ENCODE measurements around the gene MAGEA1.
"Not testable (repeated sequence)": the region's sequence is repeated elsewhere in the genome, so short reads cannot be mapped to it uniquely, and the experiment has no call there.

MAGEA1 gene, protein sequence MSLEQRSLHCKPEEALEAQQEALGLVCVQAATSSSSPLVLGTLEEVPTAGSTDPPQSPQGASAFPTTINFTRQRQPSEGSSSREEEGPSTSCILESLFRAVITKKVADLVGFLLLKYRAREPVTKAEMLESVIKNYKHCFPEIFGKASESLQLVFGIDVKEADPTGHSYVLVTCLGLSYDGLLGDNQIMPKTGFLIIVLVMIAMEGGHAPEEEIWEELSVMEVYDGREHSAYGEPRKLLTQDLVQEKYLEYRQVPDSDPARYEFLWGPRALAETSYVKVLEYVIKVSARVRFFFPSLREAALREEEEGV

DNA sequence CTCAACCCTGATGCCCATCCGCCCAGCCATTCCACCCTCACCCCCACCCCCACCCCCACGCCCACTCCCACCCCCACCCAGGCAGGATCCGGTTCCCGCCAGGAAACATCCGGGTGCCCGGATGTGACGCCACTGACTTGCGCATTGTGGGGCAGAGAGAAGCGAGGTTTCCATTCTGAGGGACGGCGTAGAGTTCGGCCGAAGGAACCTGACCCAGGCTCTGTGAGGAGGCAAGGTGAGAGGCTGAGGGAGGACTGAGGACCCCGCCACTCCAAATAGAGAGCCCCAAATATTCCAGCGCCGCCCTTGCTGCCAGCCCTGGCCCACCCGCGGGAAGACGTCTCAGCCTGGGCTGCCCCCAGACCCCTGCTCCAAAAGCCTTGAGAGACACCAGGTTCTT, at the start of gene MAGEA1:
TSS of gene MAGEA1 (plus strand) at position 154 of the 400 bp plus-strand sequence. CDS start 3,106 bp downstream, outside the sequence.
- no peak for DNase-seq

DNA sequence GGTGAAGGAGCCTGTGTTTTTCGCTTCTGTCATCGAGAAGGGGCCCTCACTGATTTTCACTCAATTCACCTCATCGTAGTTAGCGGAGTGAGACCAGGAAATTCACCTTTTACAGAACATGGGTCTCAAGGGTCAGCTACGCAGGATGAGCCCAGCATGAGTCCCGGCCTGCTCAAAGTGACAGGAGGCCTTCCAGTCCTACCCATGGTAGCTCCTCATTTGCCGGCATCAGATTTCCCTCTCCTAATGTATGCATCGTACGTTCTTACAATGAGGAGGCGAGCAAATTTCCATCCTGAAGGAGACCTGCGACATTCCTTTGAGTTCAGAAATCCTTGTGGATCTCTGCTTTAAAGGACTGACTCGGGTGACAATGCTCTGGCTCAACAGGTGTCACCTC, 46.2 kb upstream of the MAGEA1 start:
- DNase-seq: not testable (repeated sequence)

DNA sequence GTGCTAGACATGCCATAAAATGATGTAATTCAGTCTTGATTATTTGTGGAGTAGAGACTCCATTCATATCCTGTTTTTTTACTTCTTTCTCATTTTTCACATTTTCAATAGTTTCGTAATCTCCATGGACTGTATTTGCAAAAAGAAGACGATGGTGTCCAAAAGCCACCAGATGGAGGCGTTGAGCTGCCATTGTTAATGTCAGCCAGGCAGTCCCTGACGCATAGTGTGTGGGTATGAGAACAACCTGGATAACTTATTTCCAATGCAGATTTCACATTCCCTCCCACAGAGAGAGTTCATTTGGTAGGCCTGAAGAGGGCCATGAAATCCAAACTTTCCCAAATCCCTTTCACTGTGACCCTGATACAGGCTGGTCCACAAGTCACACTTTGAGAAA, 40.0 kb upstream of the MAGEA1 start:
- not testable (repeated sequence) for DNase-seq

DNA sequence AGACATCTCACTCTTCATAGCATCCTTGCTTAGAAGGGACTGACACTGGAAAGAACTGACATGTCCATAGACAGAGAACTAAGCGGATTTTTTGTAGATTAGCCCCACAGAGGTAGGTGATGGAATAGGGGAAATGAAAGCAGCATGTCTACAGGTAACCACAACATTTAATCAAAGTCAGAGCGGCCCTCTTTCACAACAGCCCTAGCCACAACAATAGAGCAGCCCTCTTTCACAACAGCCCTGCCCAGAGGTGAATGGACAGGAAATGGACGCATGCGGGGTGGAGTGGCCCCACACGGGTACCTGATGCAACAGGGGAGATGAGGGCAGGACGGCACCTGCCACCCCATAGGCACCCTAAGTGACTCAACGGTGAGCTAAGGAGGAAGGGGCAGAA, 32.8 kb upstream of the MAGEA1 start:
- not testable (repeated sequence) for DNase-seq

DNA sequence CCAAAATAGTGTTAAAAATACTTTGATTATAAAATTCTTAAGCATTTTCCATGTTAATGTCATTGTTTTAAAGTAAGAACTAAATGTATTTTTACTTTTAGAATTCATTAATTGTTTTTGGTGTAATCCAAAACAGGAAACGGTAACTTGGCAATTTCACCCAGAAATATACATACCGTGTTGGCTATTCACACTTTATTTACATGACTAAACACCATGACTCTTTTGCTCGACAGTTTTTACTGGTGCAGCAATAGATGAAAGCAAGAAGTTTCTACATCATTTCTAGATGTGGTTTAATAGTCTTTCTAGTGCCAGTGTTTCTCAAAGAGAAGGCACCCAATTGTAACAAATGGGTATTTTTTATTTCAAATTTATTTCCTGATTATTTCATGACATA, 25.6 kb upstream of the MAGEA1 start:
- DNase-seq: no peak

DNA sequence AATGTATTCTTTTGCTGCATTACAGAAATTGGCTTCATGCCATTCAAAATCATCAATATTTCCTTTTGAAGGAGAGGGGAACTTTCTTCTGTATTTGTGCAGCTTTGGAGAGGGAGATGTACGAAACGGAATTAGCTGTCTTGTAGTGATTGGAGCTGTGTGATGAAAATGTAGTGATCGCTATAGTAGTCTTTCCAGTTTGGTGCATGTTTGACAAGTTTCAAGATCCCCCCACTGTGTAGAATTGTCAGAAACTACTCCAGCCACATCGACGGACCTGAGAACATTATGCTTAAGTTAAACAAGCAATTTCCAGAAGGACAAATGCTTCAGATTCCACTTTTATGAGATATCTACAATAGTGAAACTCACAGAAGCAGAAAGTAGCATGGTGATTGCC, 21.6 kb upstream of the MAGEA1 start:
- no peak for DNase-seq

DNA sequence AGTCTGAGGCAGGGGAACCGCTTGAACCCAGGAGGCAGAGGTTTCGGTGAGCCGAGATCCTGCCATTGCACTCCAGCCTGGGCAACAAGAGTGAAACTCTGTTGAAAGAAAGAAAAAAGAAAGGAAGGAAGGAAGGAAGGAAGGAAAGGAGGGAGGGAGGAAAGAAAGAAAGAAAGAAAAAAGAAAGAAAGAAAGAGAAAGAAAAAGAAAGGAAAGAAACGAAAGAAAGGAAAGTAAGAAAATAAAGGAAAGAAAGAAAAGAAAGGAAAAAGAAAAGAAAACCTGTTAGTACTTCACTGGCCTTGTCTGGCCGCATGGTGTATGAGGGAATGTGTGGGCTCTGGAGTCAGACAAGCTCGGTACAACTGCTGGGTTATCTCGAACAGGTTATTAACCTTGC, 20.8 kb upstream of the MAGEA1 start:
- no peak for DNase-seq

DNA sequence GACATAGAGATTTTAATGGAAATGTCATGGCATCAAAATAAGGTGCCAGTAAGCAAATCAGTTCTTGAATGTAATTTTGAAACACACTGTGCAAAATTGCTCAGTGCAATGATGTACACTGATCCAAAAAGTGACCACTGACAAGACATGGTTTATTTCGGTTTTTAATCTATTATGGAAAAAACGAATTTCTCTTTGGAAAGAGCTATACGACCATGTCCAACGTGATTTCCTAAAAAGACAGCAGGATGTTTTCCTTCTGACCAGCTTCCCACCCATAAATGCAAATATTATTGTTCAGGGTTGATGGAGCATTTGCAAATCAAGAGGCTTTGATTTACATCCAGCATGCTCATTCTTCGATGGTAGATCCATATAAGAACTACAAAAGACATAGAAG, 17.1 kb upstream of the MAGEA1 start:
- DNase-seq: no peak

DNA sequence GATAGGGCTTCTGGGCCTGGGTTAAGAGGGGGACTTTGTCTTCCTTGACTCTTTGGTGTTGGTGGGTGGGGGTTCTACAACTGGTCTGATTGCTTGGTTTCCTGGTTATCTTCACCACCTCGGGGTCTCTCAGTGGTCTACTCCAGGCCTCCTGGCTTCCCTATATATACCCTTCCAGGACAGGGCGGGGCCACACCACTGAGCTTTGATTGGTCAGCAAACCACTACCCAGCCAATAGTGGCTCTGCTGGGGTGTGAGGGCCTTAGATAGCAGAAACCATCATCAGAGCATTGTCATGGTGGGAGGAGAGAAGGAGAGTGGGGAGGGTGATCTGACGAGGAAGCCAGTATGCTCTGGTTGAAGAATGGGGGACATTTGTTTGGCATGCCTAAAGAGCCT, 14.4 kb upstream of the MAGEA1 start:
- no peak for DNase-seq

DNA sequence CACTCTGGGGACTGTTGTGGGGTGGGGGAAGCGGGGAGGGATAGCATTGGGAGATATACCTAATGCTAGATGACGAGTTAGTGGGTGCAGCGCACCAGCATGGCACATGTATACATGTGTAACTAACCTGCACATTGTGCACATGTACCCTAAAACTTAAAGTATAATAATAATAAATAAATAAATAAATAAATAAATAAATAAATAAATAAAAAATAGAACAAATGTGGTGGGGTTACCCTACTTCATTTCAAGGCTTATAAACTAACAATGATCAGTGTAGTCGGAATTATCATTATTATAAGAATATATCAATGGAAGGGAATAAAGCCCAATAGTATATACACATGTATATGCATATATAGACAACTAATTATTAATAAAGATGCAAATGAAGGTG, 10.7 kb upstream of the MAGEA1 start:
- not testable (repeated sequence) for DNase-seq

DNA sequence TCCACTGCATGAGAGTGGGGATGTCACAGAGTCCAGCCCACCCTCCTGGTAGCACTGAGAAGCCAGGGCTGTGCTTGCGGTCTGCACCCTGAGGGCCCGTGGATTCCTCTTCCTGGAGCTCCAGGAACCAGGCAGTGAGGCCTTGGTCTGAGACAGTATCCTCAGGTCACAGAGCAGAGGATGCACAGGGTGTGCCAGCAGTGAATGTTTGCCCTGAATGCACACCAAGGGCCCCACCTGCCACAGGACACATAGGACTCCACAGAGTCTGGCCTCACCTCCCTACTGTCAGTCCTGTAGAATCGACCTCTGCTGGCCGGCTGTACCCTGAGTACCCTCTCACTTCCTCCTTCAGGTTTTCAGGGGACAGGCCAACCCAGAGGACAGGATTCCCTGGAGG, 2.7 kb downstream of the MAGEA1 start:
- DNase-seq: no peak

DNA sequence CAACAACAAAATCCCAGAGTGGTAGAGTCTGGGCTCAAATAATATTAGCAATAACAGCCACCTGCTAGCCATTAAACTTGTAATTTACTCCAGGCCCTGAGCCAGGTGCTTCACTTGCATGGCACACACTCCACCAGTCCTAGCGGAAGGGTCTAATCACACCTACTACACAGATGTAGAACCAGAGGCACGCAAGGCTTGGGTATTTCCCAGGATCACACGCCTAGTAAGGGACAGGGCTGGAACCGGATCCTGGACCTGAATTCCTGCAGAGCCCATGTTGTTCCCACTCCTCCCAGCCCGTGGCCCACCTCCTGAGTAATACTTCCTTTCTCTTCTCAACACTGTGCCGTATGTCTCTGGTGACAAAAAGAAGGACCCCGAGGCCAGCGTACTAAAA, 5.7 kb downstream of the MAGEA1 start:
- DNase-seq: no peak

DNA sequence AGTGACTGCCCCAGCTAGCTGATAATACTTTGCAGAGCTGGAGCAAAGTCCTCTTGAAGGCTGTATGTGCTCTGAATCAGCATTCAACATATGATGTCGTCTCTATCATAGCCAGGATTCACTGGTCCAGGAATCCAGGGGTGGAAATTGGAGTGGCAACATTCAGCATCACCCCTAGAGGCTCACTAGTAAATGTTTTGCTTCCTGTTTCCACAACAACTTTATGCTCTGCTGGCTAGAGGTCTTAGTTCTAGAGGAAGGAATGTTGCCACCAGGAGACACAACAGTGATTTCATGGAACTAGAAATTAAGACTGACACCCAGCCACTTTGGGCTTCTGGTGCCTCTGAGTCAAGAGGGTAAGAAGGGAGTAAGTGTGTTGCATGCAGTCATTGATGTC, 11.3 kb downstream of the MAGEA1 start:
- no peak for DNase-seq

DNA sequence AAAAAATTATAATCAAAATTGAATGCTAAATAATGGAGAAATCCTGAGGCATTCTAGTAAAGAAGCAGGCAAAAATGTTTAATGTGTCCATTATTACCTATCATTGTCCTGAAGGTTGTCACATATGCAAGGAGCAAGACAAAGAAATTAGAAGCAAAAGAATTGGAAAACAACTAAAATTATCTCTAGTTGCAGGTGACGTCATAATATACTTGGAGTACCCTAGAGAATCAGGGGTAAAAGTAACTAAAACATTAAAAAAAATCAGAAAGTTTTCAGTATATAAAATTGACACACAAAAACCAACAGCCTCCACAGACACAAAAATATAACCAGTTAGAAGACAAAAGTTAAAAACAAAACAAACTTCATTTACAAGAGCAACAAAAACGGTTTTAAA, 21.4 kb downstream of the MAGEA1 start:
- no peak for DNase-seq

DNA sequence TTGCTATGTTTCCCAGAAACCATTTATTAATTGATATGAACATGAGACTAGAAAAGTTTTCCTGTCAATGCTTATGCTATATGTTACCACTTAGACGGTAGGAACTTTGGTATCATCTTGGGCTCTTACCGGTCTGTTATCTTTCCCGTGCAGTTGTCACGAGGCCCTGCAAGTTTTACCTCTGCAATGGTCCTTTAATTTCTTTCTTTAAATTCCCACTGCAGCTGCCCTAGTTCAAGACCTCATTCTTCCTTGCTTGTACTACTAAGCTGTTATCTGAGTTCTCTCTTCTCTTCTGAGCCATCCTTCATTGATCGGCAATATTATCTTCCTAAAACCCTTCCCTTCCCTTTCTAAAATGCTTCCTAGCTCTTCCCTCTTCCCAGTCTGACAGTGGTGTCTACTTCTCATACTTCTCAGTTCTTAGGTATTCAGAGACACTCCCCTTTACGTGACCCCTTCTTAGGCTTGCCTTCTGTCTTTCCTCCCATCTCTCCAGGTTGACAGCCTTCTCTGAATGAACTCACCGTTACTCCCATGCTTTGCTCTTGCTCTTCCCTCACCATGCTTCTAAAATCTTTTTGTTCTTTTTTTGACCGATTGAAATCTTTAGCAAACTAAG, 27.5 kb downstream of the MAGEA1 start:
- no peak for DNase-seq

DNA sequence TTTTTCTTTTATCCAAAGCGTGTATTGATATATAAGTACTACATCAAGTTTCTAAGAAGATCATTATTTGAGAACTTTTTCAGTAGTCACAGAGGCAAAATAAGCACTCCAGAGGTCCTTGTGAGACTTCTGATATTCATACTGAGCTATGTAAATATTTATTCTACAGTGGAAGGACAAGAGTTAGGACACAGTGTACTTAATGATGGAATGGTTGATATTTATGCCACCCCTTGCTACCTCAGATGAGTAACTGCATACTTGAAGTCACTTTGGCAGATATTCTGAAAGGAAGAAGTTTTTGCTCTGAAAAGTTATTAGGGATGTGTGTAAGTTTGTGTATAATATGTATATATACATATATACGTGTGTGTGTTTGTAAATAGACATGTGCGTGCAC, 30.3 kb downstream of the MAGEA1 start:
- DNase-seq: no peak

DNA sequence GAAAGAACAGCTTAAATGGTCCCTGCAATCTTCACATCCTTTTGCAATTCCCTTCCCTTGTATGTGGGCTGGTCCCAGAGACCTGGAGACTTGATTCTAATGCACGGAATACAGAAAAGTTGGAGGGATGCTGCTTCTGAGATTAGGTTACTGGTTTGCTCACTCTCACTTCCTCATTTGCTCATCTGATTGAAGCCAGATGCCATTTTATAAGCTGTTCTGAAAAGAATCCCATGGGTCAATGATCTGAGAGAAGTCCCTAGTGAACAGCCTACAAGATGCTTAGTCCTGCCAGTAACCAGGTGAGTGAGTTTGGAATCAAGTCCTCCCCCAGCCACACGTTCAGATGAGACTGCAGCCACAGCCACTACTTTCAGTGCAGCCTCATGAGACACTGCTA, 35.9 kb downstream of the MAGEA1 start:
- no peak for DNase-seq

DNA sequence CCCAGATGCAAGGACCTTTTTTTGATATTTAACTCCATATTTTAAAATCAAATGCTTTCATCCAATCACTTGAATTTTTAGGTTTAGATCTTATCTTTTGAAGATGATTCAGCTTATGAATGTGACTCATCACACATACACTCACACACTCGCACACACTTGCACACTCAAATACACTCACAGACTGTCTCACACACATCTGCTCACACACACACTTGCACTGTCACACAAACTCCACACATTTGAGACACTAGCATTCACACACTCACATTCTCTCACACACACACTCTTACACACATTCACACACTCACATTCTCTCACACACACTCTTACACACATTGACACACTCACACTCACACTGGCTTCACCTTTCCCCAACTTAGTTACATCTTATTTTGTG, 37.8 kb downstream of the MAGEA1 start:
- DNase-seq: no peak

DNA sequence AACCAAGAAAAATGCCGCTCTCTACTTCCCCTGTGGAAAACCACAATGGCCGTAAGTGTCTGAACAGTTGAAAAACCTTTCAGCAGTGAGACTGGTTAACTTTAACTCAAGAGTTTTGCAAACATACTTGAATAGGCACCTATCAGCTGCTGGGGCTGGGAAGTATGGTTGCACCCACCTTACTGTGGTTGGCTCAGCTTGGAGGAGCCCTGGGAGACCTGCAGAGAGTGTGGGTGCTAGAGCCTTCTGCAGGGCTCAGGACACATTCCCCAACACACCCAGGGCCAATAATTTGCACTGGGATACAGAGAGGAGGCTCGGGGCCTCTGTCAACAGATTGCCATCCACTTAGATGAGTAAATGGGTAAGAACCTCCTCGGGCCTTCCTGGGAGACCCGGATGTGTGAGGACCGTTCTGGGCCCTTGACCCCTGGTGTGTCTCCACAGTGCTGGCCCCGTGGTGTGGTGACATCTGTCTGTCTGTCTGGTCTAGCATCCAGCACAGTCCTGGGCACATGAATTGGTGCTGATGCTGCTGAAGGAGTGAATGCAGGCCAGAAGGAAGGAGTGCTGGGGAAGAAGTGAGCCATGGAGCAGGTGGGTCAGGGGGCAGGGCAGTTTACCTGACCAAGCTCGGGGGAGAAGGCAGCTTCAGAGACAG, 46.5 kb downstream of the MAGEA1 start:
- no peak for DNase-seq

DNA sequence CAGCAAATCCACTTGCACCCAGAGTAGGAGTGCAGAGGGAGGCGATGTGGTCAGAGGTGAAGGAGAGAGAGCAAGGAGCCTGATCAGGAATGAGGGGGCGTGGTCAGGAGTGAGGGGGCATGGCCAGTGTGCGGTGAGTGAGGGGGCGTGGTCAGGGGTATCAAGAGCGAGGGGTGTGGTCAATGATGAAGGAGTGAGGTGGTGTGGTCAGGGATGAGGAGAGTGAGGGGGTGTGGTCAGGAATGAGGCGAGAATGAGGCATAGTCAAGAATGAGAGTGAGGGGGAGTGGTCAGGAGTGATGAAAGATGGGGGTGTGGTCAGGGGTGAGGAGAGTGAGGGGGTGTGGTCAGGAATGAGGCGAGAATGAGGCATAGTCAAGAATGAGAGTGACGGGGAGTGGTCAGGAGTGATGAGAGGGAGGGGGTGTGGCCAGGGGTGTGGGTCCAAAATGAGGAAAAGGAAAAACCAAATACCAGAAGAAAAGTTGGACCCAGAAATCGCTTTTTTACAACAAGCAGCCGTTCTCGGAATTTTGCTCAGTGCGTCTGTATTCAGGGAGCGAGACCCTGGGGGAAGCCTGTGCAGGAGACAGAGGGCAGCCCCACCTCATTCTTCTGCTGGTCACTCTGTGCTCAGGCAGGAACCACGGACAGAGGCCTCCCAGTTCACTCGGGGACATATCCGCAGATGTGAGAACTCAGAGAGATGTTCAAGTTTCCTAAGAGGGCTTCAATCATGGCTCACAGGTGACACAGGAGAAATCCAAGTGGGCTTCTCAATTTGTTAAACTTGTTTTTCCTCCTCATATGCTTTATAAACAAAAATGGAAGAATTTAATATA, 47.5 kb downstream of the MAGEA1 start:
- no peak for DNase-seq
